ENCODE data around the gene LRCOL1.

DNA sequence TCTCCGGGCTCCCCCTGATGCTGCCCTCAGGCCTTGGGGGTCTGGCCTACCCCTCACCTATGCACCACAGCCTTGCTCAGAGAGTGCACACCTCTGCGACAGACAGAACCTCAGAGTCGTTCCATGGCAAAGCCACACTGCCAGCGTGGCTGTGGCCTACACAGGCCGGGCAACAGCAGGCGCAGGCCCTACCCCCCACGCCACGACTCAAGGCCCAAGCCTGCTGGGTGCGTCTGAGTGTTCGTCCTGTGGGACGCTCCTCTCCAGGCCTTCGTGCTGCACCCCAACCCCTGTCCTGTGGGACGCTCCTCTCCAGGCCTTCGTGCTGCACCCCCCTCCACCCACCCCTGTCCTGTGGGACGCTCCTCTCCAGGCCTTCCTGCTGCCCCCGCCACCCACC lies 54.2 kb downstream of the LRCOL1 start:
- TF ChIP-seq, protein P1, sequence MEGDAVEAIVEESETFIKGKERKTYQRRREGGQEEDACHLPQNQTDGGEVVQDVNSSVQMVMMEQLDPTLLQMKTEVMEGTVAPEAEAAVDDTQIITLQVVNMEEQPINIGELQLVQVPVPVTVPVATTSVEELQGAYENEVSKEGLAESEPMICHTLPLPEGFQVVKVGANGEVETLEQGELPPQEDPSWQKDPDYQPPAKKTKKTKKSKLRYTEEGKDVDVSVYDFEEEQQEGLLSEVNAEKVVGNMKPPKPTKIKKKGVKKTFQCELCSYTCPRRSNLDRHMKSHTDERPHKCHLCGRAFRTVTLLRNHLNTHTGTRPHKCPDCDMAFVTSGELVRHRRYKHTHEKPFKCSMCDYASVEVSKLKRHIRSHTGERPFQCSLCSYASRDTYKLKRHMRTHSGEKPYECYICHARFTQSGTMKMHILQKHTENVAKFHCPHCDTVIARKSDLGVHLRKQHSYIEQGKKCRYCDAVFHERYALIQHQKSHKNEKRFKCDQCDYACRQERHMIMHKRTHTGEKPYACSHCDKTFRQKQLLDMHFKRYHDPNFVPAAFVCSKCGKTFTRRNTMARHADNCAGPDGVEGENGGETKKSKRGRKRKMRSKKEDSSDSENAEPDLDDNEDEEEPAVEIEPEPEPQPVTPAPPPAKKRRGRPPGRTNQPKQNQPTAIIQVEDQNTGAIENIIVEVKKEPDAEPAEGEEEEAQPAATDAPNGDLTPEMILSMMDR (IDR thresholded peaks at IDR 0.05 in 8 of 11, conservative IDR thresholded peaks at IDR 0.05 in 3 of 11), result no peak
- no peak for TF ChIP-seq POLR2A (IDR thresholded peaks at IDR 0.05)

Measured in spleen (tissue), 7 donors.